Ammon's horn (tissue), 1 donor: Measurements from ENCODE around the gene LYSMD3.

Experiments used
- DNase-seq: peaks from one replicate; pipeline ENCODE4 v3.0.0-alpha.2; 2016; ENCODE audit warnings: low spot score

LYSMD3 gene

DNA sequence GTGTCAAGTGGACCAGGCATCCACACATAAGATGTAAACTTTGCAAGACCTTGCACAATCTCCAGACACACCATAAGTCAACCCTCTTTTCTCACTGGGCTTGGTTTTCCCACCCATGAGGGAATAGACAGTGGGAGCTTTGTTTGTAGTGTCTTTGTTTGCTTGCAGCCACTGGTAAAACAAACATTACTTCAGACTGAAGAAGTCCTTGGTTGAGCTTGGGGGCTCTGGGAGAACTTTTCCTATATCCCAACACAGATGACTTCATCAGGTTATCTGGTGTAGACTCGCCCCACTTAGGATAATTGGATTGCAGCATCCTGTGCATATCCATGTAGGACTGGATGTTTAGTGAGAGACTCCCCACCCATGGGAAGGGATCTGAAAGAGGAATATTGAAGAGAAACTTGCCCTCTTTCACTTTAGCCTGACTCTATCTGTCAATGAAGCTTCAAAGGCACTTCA is 17.7 kb upstream of the LYSMD3 start:
- DNase-seq, result no peak

DNA sequence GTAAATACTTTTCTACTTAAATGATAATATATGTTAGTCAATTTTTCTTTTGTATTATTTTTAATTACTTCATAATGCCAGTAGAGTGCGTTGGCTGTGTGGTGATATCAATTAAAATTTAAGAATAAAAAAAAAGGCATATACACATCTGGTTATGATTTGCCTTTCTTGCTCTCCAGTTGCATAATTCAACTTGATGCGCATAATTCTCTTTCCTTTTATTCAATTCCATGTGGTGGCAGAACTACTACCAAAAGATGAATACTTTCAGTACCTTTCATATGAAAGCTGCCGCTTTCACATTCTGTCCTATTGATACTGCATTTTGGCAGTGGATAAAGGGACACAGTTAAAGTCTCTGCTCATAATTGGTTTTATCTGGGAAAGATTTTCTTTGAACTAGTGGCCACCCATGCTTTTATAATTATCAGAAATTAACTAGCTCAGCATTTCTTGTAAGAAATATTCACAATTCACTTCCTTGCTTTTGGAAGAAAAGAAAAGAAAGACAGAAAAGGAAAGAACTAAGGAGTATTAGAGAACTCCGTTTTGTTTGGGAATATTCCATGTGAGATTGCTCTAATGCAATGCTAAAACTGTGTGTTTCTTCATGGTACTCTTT is 16.9 kb upstream of the LYSMD3 start:
- DNase-seq, result no peak

DNA sequence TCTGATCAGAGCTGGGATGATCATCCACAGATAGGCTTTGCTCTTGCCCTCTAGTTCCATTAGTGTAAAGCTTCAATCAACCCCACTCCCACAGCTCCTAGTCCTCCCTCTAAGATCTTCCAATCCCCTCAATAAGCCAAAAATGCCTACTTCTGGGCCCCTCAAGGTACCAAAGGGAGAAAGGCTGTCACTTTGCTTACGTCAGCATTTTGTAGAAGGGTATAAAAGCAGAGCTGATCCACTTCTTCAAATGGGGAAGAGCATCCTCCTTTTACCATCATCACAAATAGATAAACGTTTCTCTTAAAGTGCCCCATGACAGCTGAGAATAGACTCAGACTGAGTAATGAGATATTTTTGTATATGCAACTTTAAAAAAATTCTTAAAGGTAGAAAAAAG is 16.1 kb upstream of the LYSMD3 start:
- no peak for DNase-seq

DNA sequence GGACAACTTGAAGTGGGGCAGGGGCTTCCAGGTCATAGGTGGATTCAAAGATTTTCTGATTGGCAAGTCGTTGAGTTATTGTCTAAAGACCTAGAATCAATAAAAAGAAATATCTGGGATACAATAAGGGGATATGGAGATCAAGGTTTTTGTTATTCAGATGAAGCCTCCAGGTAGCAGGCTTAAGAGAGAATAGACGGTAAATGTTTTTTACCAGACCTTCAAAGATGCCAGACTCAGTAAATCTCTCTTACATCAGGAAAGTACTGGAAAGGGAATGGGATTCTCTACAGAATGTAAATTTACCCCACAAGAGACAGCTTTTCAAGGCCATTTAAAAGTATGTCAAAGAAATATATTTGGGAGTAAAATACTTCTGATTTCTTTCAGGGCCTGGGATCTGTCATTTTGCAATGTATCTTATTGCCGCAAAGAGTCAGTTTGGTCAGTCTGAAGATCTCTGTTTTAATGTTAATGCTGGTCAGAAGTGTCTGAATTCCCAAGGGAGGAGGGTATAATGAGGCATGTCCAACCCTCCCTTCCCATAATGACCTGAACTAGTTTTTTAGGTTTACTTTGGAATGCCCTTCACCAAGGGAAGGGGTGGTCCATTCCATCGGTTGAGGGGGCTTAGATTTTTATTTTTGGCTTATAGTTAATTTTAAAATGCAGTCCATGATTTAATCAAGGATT is 13.6 kb upstream of the LYSMD3 start:
- no peak for DNase-seq

DNA sequence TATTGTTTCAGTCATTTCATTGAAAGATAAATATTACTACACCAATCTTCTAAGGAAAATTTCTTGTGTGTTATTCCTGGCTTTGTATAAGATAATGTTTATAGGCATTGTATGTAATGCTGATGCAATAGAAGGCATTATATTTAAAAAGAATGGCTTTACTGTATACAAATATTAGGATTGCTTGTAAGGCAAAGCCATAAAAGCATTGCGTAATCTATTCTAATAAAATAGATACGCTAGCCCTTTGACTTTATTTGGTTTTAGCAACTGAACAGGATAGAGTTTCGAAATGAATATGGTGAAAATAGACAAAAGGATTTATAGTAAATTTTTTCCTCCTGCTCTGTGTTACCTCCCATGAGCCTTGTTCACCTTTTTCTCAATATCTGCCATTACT is 5.5 kb upstream of the LYSMD3 start:
- no peak for DNase-seq

DNA sequence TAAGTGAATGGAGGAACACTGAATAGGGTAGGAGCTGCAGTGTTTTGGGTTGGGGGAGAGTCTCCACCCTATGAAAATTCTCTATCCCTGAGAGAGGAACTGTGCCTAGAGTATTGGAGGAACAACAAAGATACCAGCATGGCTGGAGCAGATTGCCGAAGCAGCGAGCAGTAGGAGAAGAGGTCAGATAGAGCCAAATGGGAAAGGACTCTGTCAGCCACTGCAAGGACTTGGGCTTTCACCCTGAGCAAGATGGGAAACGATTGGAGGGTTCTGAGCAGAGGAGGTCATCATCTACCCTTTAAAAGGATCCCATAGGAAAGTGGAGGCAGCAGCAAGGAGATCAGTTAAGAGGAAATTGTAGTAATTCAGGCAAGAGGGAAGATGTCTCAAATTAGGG is 4.4 kb upstream of the LYSMD3 start:
- DNase-seq, result no peak

DNA sequence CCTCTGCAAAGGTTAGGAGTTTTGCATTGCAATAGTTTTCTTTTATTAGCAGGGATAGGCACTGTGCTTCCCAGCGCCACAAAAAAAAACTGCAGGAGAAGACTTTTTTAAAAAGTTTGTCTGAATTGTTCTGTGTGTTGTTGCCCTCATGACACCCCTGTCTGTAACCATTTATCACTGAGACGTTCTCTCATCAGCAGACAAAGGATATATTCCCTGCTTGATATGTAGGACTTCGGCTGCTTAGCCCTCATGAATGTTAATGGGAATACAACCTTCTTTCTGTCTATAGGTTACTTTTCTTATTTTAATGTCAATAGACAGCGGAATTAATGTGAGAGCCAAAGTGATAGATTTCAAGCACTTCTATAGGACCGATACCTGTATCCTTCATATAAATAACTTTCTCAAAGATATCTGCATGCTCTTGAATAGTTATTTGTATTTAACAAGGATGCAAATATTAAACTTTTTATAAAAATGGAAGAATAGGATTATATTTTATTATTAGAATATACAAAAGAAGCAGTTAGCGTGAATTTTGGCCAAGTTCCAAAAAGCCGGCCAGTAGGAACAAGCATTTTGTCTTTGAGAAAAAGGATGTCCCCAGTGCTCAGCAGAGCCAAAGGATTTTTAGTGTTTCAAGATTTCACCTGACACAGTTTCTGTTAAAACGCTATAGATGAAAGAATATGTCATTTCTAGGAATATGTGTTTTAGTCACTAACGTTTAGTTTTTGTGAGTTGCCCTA is 1.5 kb upstream of the LYSMD3 start:
- no peak for DNase-seq

DNA sequence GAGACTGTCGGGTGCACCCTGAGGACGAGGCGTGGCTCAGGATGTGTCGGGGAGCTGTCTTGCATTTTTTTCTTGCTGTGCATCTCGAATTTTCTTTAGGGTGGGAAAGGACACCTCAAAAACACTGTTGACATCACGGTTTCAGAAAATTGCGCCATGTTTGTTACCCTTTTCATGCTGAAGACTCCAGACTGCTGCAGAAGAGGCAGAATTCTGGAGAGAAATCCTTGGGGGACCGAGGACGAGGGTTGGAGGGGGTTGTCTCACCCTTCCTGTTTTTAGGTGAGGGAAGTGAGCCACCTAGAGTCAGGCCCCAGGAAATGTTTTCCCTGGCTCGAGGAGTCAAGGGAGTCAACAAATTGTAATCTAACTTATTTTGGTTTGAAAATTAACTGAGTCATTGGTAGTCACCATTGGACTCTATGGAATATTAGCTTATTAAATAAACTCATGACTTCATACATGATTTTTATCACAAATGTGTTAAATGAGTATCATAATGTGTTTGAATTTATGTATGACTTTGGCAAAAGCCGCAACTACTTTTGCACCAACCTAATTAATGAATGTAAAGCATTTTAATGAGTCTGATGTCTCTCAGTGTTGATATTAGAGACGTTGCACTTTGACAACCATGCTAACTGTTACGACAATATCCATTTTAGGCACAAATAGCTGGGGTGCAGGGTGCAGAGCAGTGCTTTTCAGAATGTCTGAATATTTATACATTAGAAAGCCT is 724 bp upstream of the LYSMD3 start:
- DNase-seq, result peak; percentile 88

DNA sequence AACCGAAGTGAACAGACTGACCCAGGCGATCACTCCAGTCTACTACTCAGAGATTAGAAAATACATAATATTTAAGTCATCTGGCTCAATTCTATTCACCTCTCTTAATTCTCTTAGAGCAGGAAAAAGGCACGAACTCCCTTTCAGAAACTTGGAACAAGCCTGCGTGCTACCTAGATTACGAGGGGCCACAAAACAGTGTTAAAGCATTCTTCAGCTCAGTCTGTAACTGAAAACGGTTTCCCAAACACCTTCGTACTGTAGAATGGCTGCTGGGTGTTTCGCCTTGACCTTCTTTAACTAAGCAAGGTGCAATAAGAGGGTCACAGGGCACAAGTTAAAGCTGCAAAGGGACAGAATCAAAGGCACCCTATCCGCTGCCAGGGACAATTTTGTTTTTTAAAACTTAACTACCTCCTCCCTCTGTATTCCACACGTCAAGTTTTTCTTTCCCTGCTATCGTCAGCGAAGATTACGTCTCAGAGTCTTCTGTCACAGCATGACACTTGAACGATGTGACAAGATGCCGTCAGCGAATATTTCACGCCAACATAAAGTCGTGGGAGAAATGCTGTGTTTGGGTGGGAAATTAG is 687 bp downstream of the LYSMD3 start:
- peak; percentile 17 for DNase-seq

DNA sequence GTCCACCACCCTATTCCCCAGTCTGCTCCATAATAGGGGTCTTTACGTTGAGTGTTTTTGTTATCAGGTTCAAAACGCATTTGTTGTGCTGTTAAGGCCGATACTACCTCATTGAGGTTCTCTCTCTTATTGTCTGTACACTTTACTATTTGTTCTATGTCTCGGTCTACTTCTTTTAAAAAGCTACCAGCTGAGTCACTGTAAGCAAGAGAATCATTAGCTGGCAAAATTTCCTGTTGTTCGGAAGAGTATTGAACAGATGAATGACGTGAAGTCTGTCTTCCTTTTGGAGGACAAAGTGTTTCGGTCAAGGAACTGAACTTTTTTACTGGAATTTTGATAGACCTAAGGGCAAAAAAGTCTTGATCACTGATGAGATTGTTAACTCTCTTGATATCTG is 10.3 kb downstream of the LYSMD3 start:
- no peak for DNase-seq

DNA sequence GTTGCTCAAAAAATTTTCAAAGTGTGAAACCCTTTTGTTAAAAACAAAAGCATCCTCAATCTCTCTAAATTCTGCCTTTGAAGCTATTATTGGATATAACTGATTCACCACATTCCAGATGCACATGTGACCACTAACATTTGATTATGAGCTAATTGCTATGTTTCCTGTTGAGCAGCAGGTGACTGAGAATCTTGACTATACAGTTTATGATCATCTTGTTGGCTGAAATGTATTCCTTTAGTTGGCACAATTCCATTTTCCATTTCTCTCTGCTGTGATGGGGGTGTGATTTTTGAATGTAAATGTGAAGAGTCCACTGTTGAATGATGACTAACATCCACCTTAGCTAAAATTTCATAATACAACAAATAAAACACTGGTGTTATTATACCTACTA is 10.7 kb downstream of the LYSMD3 start:
- no peak for DNase-seq

DNA sequence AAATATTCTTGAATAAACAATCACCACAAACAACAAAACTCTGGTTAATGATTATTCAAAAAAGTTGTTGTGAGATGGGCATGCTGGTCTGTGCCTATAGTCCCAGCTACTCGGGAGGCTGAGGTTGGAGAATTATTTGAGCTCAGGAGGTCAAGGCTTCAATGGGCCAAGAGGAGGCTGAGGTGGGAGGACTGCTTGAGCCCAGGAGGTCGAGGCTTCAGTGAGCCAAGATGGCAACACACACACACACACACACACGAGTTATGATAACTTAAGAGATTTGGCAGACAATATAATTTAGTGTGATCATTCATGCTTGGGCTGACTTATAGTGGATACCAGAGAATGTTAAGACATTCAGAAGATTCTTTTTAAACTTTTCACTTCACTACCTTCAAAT is 14.9 kb downstream of the LYSMD3 start:
- no peak for DNase-seq

DNA sequence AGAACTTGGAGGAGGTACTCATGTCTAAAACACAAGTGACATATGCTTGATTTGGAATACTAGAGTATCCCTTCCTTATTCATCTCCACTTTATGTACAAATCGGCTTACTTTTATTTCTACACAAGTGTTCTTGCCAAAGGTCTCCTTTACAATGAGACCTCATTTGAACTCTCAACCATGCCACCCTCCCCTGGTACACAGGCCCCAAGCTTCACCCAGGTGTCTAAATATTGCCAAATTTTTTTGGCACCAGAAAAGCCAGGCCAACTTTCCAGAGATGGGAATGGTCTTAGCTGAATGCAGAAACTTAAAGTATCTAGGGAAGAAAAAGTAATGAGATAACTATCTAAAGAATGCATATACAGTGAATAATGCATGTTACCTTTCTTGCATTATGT is 18.9 kb downstream of the LYSMD3 start:
- no peak for DNase-seq

DNA sequence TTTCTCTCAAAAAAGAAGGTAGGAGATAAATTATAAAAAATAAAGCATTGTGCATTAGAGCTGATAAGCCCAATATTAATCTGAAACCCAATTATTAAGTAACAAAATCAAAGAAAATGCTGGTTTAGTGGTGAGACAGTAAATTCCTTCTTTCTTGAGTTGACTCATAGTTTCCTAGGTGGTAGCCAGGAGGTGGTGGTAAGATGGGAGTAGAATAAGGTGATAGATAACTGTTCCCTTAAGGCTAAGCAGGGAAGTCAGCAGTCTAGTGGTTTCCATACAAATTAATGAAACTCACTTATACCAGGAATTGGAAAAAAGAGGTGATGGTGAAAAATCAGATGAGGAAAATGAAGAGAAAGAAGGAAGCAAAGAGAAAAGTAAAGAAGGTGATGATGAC is 23.2 kb downstream of the LYSMD3 start:
- no peak for DNase-seq

DNA sequence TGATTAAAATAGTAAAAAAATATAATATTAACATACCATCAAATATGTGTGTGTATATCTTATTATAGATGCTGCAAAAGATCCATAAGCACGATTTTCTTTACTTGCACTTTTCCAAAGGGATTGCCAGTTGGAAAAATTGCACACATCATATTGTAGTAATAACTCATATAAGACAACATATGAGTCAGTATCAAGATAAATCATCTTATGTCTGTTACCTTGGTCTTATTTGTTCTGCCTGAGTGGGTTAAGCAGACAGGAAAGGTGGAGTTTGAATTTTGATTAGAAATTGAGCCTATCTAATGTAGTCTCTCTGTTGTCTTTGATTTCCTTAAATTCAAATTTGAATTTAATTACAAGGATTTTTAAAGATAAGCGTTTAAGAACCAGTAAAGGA is 24.6 kb downstream of the LYSMD3 start:
- no peak for DNase-seq

DNA sequence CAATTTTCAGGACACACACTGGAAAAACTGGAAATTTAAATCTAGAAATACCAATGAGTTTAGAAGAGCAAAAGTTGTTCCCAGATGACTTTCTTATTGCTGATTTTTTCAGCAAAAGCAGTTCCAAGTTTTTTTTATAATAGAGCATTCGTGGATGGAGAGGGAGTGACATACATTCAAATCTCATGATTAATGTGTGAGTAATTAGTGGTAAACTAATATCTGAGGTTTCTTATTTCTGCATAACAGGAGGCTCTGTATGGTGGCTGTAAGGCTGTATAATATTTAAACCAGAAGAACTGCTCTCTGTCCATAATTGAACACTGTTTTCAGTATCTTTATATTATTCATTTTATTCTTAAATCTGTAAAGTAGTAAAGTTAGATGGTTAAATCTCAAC is 25.8 kb downstream of the LYSMD3 start:
- DNase-seq, result no peak

DNA sequence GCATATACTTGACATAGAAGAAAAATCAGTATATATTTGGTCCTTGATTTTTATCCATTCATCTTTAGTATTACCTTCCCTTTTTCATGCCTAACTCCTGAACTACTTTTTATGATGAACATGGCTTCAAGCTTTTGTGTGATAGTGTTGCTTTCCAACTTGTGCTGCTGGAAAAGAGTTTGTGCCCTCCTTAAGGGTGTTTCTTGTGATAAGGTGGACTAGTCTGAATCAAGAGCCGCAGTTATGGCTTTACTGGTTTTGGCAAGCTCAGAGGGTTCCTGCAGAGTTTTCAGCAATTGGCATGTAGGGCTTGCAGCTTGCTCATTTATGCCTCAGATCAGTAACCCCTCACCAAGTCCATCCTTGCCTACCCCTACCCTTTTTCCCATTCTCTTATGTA is 34.2 kb downstream of the LYSMD3 start:
- DNase-seq, result no peak

DNA sequence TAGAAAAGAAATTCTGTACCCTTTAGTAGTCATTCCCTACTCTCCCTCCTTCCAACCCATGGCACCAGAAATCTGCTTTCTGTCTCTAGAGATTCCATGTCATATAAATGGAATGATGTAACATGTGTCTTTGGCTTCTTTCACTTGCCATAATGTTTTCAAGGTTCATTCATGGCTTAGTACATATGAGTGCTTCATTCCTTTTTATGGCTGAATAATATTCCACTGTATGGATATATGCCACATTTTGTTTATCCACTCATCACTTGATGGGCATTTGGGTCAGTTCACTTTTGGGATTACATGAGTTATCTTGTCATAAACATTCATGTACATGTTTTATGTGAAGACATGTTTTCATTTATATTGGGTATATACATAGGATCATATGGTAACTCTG is 35.3 kb downstream of the LYSMD3 start:
- no peak for DNase-seq

DNA sequence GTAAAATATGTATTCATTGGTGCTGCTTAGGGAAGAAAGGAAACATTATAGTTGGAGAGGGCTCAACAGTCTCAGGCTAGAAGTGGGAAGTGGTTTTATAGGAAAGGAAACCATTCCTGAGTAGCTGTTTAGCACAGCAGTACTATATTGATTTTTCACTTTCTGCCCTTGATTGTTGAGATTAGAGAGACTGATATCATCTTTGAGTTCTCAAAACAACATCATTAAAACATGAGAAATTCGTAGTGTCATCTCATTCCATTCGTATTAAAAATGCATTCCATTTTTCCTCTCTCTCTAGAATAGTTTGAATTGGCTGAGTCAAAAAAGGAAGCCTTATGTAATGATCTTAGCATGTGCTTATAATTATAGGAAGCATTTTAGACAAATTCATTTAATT is 40.6 kb downstream of the LYSMD3 start:
- no peak for DNase-seq

DNA sequence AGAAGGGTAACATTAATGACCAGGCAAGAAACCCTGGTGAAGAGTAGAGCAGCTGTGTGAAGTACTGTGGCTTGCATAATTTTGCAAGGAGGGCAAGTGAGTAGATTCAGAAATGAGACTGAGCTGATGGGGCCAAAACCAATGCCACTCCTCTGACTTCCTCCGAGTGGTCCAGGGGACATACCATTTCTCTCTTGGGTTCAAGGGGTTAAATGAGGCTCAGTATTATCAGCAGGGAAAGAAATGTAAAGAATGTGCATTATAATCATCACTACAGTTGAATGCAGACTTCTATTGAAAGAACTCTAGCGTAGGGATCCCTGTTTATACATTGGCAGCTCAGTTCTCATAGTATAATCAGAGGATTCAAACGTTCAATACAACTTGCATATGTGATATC is 44.8 kb downstream of the LYSMD3 start:
- DNase-seq, result no peak

DNA sequence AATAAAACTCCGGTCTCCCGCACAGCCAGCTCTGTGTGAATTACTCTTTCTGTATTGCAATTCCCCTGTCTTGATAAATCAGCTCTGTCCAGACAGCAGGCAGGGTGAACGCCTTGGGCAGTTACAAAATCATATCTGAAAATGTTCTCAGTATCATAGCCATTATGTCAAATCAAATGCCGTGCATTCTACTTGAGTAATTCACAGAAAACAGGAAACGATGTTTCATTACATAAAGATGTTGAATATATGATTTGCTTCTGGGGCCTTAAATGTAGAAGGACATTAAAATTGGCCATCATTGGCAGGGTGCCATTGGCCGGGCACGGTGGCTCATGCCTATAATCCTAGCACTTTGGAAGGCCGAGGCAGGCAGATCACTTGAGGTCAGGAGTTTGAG is 46.2 kb downstream of the LYSMD3 start:
- DNase-seq, result no peak

DNA sequence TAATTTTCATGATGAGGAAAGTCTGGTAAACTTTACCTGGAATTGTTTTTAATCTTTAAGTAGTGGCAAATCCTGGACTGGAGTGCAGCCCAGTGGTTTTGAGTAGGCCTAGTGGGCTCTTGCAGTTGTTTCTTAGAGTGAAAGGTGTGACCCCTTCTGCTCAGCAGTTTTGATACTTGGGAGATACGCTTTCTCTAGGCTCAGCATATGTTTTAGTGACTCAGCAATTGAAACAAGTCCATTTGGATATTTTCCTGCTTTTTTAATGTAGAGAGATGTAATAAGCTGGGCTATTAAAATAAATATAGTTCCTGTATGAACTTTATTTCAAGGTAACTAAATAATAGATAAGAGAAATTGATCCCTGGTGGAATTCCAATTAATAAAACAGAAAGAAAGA is 48.7 kb downstream of the LYSMD3 start:
- no peak for DNase-seq
